T-helper 1 cell treated with Interleukin-12 subunit alpha and Interleukin-12 subunit beta and Interleukin-4 antibody, amounts not matched to agents 30 μg/mL and 1 μg/mL, for 36 hours (primary cell): ENCODE results near the gene RXYLT1.
"Not testable (repeated sequence)": the region's sequence is repeated elsewhere in the genome, so short reads cannot be mapped to it uniquely, and the experiment has no call there.

Source experiments
- H3K27ac Mint-ChIP-seq: one replicate; pipeline ENCODE4 v1.8.0; 2021; ENCODE audit warnings: mild to moderate bottlenecking, mixed read lengths
- H3K27me3 Mint-ChIP-seq: one replicate; pipeline ENCODE4 v1.8.0; 2021; ENCODE audit warnings: low read depth, mixed read lengths
- H3K36me3 Mint-ChIP-seq: one replicate; pipeline ENCODE4 v1.8.0; 2021; ENCODE audit warnings: low read depth, mixed read lengths
- H3K4me1 Mint-ChIP-seq: one replicate; pipeline ENCODE4 v1.8.0; 2021; ENCODE audit warnings: low read depth, mixed read lengths
- H3K4me3 Mint-ChIP-seq: one replicate; pipeline ENCODE4 v1.8.0; 2021; ENCODE audit warnings: mild to moderate bottlenecking, moderate library complexity, mixed read lengths
- H3K9me3 Mint-ChIP-seq: one replicate; pipeline ENCODE4 v1.8.0; 2021; ENCODE audit warnings: mixed read lengths

RXYLT1 gene

GRCh38 chr12:63779498-63780481 is at the start of gene RXYLT1:
Gene RXYLT1 (plus strand): TSS chr12:63779909. CDS start chr12:63779961, 52 bp downstream.
- Mint-ChIP-seq H3K27ac (peak within 1 kb of the TSS; percentile 92), H3K36me3 (peaks cover 19% of the 10 kb centered on the region), H3K4me3 (peak within 1 kb of the TSS; percentile 93), H3K27me3 (peaks cover 9% of the 10 kb centered on the region), H3K9me3 (no peaks in the 10 kb centered on the region), H3K4me1 (peaks cover 20% of the 10 kb centered on the region)

GRCh38 chr12:63732779-63733178 is 46.9 kb upstream of the RXYLT1 start:
- H3K36me3 Mint-ChIP-seq, H3K4me3 Mint-ChIP-seq, H3K9me3 Mint-ChIP-seq, H3K4me1 Mint-ChIP-seq, H3K27ac Mint-ChIP-seq, H3K27me3 Mint-ChIP-seq: not testable (repeated sequence)

- H3K27ac Mint-ChIP-seq, H3K36me3 Mint-ChIP-seq, H3K4me3 Mint-ChIP-seq, H3K4me1 Mint-ChIP-seq, H3K27me3 Mint-ChIP-seq, H3K9me3 Mint-ChIP-seq: not testable (repeated sequence)
These were observed 46.1 kb upstream of the RXYLT1 start for GRCh38 chr12:63733585-63733984.

- H3K36me3 Mint-ChIP-seq, H3K9me3 Mint-ChIP-seq, H3K4me3 Mint-ChIP-seq, H3K27ac Mint-ChIP-seq, H3K4me1 Mint-ChIP-seq, H3K27me3 Mint-ChIP-seq: not testable (repeated sequence)
These were observed 39.2 kb upstream of the RXYLT1 start for GRCh38 chr12:63740551-63740950.

GRCh38 chr12:63741431-63741830 is 38.3 kb upstream of the RXYLT1 start:
- H3K36me3 Mint-ChIP-seq, H3K27me3 Mint-ChIP-seq, H3K27ac Mint-ChIP-seq, H3K9me3 Mint-ChIP-seq, H3K4me3 Mint-ChIP-seq, H3K4me1 Mint-ChIP-seq: not testable (repeated sequence)

- H3K27me3 Mint-ChIP-seq, H3K4me3 Mint-ChIP-seq, H3K36me3 Mint-ChIP-seq, H3K4me1 Mint-ChIP-seq, H3K27ac Mint-ChIP-seq, H3K9me3 Mint-ChIP-seq: not testable (repeated sequence)
These were observed 35.6 kb upstream of the RXYLT1 start for GRCh38 chr12:63744110-63744509.

- H3K27me3 Mint-ChIP-seq, H3K27ac Mint-ChIP-seq, H3K4me3 Mint-ChIP-seq, H3K9me3 Mint-ChIP-seq, H3K4me1 Mint-ChIP-seq, H3K36me3 Mint-ChIP-seq: not testable (repeated sequence)
These were observed 33.2 kb upstream of the RXYLT1 start for GRCh38 chr12:63746470-63746869.

GRCh38 chr12:63747136-63747535 is 32.6 kb upstream of the RXYLT1 start:
- H3K9me3 Mint-ChIP-seq, H3K4me1 Mint-ChIP-seq, H3K27ac Mint-ChIP-seq, H3K27me3 Mint-ChIP-seq, H3K36me3 Mint-ChIP-seq, H3K4me3 Mint-ChIP-seq: not testable (repeated sequence)

- H3K27ac Mint-ChIP-seq, result no peak overlapping the region
- peaks cover 4% of the 10 kb centered on the region for H3K9me3 Mint-ChIP-seq
- no peak overlapping the region for H3K4me3 Mint-ChIP-seq
- H3K36me3 Mint-ChIP-seq, result no peaks in the 10 kb centered on the region
- H3K27me3 Mint-ChIP-seq, result no peaks in the 10 kb centered on the region
- H3K4me1 Mint-ChIP-seq, result peaks cover 5% of the 10 kb centered on the region
These were observed 32.2 kb upstream of the RXYLT1 start for GRCh38 chr12:63747553-63747952.

- no peak overlapping the region for H3K4me3 Mint-ChIP-seq
- no peaks in the 10 kb centered on the region for H3K36me3 Mint-ChIP-seq
- peaks cover 21% of the 10 kb centered on the region for H3K27me3 Mint-ChIP-seq
These were observed 27.4 kb upstream of the RXYLT1 start for GRCh38 chr12:63752283-63752682.

GRCh38 chr12:63752841-63753240 is 26.9 kb upstream of the RXYLT1 start:
- Mint-ChIP-seq H3K4me3 (no peak overlapping the region), H3K27ac (no peak overlapping the region), H3K27me3 (peaks cover 23% of the 10 kb centered on the region)

More at GRCh38 chr12:63752283-63752682, 27.4 kb upstream of the RXYLT1 start:
- Mint-ChIP-seq H3K4me1 (peaks cover 5% of the 10 kb centered on the region), H3K9me3 (peaks cover 2% of the 10 kb centered on the region), H3K27ac (no peak overlapping the region)

GRCh38 chr12:63753743-63754142 is 26.0 kb upstream of the RXYLT1 start:
- Mint-ChIP-seq H3K36me3 (no peaks in the 10 kb centered on the region), H3K9me3 (no peaks in the 10 kb centered on the region), H3K4me3 (no peak overlapping the region), H3K4me1 (peaks cover 5% of the 10 kb centered on the region), H3K27me3 (peaks cover 25% of the 10 kb centered on the region), H3K27ac (no peak overlapping the region)

More at GRCh38 chr12:63752841-63753240, 26.9 kb upstream of the RXYLT1 start:
- Mint-ChIP-seq H3K4me1 (peaks cover 5% of the 10 kb centered on the region), H3K9me3 (no peaks in the 10 kb centered on the region), H3K36me3 (no peaks in the 10 kb centered on the region)

GRCh38 chr12:63764481-63764880 is 15.2 kb upstream of the RXYLT1 start:
- H3K9me3 Mint-ChIP-seq, result no peaks in the 10 kb centered on the region
- no peaks in the 10 kb centered on the region for H3K36me3 Mint-ChIP-seq
- peaks cover 19% of the 10 kb centered on the region for H3K27me3 Mint-ChIP-seq
- H3K4me3 Mint-ChIP-seq, result no peak overlapping the region
- no peak overlapping the region for H3K27ac Mint-ChIP-seq
- H3K4me1 Mint-ChIP-seq, result no peaks in the 10 kb centered on the region

- H3K4me1 Mint-ChIP-seq, result no peaks in the 10 kb centered on the region
- peaks cover 8% of the 10 kb centered on the region for H3K9me3 Mint-ChIP-seq
- no peaks in the 10 kb centered on the region for H3K36me3 Mint-ChIP-seq
- H3K27me3 Mint-ChIP-seq, result peaks cover 16% of the 10 kb centered on the region
- no peak overlapping the region for H3K4me3 Mint-ChIP-seq
- H3K27ac Mint-ChIP-seq, result no peak overlapping the region
These were observed 13.2 kb upstream of the RXYLT1 start for GRCh38 chr12:63766498-63766897.

GRCh38 chr12:63770375-63770774 is 9.3 kb upstream of the RXYLT1 start:
- H3K36me3 Mint-ChIP-seq, result no peaks in the 10 kb centered on the region
- H3K9me3 Mint-ChIP-seq, result peaks cover 8% of the 10 kb centered on the region
- no peak overlapping the region for H3K4me3 Mint-ChIP-seq
- peaks cover 17% of the 10 kb centered on the region for H3K27me3 Mint-ChIP-seq
- no peaks in the 10 kb centered on the region for H3K4me1 Mint-ChIP-seq
- H3K27ac Mint-ChIP-seq, result no peak overlapping the region
